SK-N-SH (cell line): ENCODE results near the gene PCYT1B. TPM values are rescaled to one million over a fixed set of nuclear protein-coding genes. Genes with fewer than 3 reads are reported as not detected.

Source experiments
- CTCF ChIA-PET: fragments of 300-600, 350-600 bp; formaldehyde crosslinking; extraction: SDS; loops from one replicate; lab custom pipeline; 2021; lab: Yijun Ruan, JAX
- POLR2A ChIA-PET: fragments of 350-600 bp; sonication (Branson Sonifier 250); formaldehyde crosslinking; extraction: SDS; loops from one replicate; lab custom pipeline; 2020; ENCODE audit warnings: antibody characterized with exemption, inconsistent platforms; lab: Yijun Ruan, JAX
- DNase-seq: peaks from one replicate; pipeline ENCODE4 v3.0.0; 2012
- H2AFZ ChIP-seq: fragments of 200-600 bp; sonication (generic); 2 replicates; pipeline ENCODE4 v1.8.1; 2016; ENCODE audit warnings: antibody characterized with exemption, mild to moderate bottlenecking, low read depth
- H3F3A ChIP-seq: fragments of 200-600 bp; sonication (generic); replicated peaks from 2 replicates; pipeline ENCODE3; 2016; ENCODE audit warnings: antibody characterized with exemption, mild to moderate bottlenecking; ENCODE audit not compliant: insufficient read depth
- H3K27ac ChIP-seq, 2 experiments: fragments of 200-500 bp in 1 of 2; fragments of 200-600 bp in 1 of 2; sonication (Bioruptor generic) in 1 of 2; sonication (generic), shearing (Covaris generic) in 1 of 2; 2 replicates each; pipeline versions ENCODE4 v1.5.1 to v1.6.1; 2014 to 2016; ENCODE audit warnings: low read depth in 2 of 2, inconsistent platforms in 1 of 2, low read length in 1 of 2, mild to moderate bottlenecking in 1 of 2, mixed read lengths in 1 of 2
- H3K27me3 ChIP-seq: fragments of 200-600 bp; sonication (generic), shearing (Covaris generic); 2 replicates; pipeline ENCODE4 v1.6.1; 2016; ENCODE audit warnings: mixed run types; ENCODE audit not compliant: insufficient read depth
- H3K36me3 ChIP-seq, 2 experiments: fragments of 200-500 bp in 1 of 2; fragments of 200-600 bp in 1 of 2; sonication (Bioruptor generic) in 1 of 2; sonication (generic) in 1 of 2; replicated peaks in 1 of 2; 2 replicates each; pipeline versions ENCODE3 to v1.5.1; 2014 to 2016; ENCODE audit warnings: low read length in 1 of 2, mild to moderate bottlenecking in 1 of 2; ENCODE audit not compliant: insufficient read depth in 2 of 2, control insufficient read depth in 1 of 2
- H3K4me1 ChIP-seq, 2 experiments: fragments of 200-500 bp in 1 of 2; fragments of 200-600 bp in 1 of 2; sonication (Bioruptor generic) in 1 of 2; sonication (generic), shearing (Covaris generic) in 1 of 2; 2 replicates each; pipeline versions ENCODE4 v1.5.1 to v1.6.1; 2014 to 2016; ENCODE audit warnings: low read depth in 1 of 2, low read length in 1 of 2, mixed run types in 1 of 2; ENCODE audit not compliant: insufficient read depth in 2 of 2, control insufficient read depth in 1 of 2
- H3K4me2 ChIP-seq: fragments of 200-600 bp; sonication (generic), shearing (Covaris generic); 2 replicates; pipeline ENCODE4 v1.6.1; 2017; ENCODE audit warnings: mixed run types
- H3K4me3 ChIP-seq, 2 experiments: fragments of 200-500 bp in 1 of 2; fragments of 200-600 bp in 1 of 2; sonication (Bioruptor generic) in 1 of 2; sonication (generic), shearing (Covaris generic) in 1 of 2; 2 replicates each; pipeline versions ENCODE4 v1.5.1 to v1.8.1; 2014 to 2016; ENCODE audit warnings: low read depth in 2 of 2, inconsistent platforms in 1 of 2, low read length in 1 of 2, mild to moderate bottlenecking in 1 of 2, mixed read lengths in 1 of 2, moderate library complexity in 1 of 2
- H3K79me2 ChIP-seq: fragments of 200-600 bp; sonication (generic); 2 replicates; pipeline ENCODE4 v1.8.1; 2017; ENCODE audit warnings: mild to moderate bottlenecking; ENCODE audit not compliant: insufficient read depth
- H3K9ac ChIP-seq: fragments of 200-600 bp; sonication (generic); 2 replicates; pipeline ENCODE4 v1.6.1; 2017; ENCODE audit warnings: mixed run types
- H3K9me2 ChIP-seq: fragments of 200-600 bp; sonication (generic); 2 replicates; pipeline ENCODE4 v1.6.1; 2017; ENCODE audit warnings: mixed run types
- H3K9me3 ChIP-seq: fragments of 200-600 bp; sonication (generic); 2 replicates; pipeline ENCODE4 v1.6.1; 2017; ENCODE audit warnings: mixed run types, mild to moderate bottlenecking, moderate library complexity
- H4K20me1 ChIP-seq: fragments of 200-600 bp; sonication (generic); 2 replicates; pipeline ENCODE4 v1.6.1; 2017; ENCODE audit warnings: mild to moderate bottlenecking, mixed run types; ENCODE audit not compliant: insufficient read depth
- CHD2 ChIP-seq: fragments of 150-350 bp; IDR thresholded peaks from 2 replicates; pipeline ENCODE4 v1.6.1; 2018; ENCODE audit warnings: low read length; ENCODE audit not compliant: partially characterized antibody
- ELF1 ChIP-seq: IDR thresholded peaks from 2 replicates; pipeline ENCODE4 v1.4.0; 2012
- EP300 ChIP-seq, 2 experiments: IDR thresholded peaks; 2 replicates each; pipeline versions ENCODE4 v1.4.0 to v1.6.1; 2012; ENCODE audit warnings: borderline replicate concordance in 1 of 2, low read depth in 1 of 2, low read length in 1 of 2
- FOSL2 ChIP-seq: IDR thresholded peaks from 2 replicates; pipeline ENCODE4 v1.4.0; 2012; ENCODE audit warnings: low read depth, mild to moderate bottlenecking, moderate library complexity, borderline replicate concordance
- FOXJ3 ChIP-seq: sonication (generic); formaldehyde crosslinking; IDR thresholded peaks from 2 replicates; pipeline ENCODE4 v1.5.1; 2020; ENCODE audit warnings: mild to moderate bottlenecking, missing genetic modification reagents
- FOXM1 ChIP-seq: IDR thresholded peaks from 2 replicates; pipeline ENCODE4 v1.4.0; 2012; ENCODE audit warnings: low read depth, mild to moderate bottlenecking
- GATA2 ChIP-seq: sonication (generic); formaldehyde crosslinking; IDR thresholded peaks from 2 replicates; pipeline ENCODE4 v1.5.0; 2020; ENCODE audit warnings: mild to moderate bottlenecking, missing genetic modification reagents
- IRF3 ChIP-seq: fragments of 150-350 bp; IDR thresholded peaks from 2 replicates; pipeline ENCODE4 v1.6.1; 2016; ENCODE audit warnings: mild to moderate bottlenecking, low read depth, low read length
- MEF2A ChIP-seq: IDR thresholded peaks from 2 replicates; pipeline ENCODE4 v1.4.0; 2012; ENCODE audit warnings: low read depth, borderline replicate concordance
- MXI1 ChIP-seq: IDR thresholded peaks from 2 replicates; pipeline ENCODE4 v1.6.1; 2012; ENCODE audit warnings: mild to moderate bottlenecking, low read depth, low read length, improper control_type of control experiment
- NRF1 ChIP-seq: IDR thresholded peaks from 2 replicates; pipeline ENCODE4 v1.6.1; 2012; ENCODE audit warnings: low read depth, mild to moderate bottlenecking, low read length
- RCOR1 ChIP-seq: fragments of 150-350 bp; IDR thresholded peaks from 2 replicates; pipeline ENCODE4 v1.6.1; 2017; ENCODE audit warnings: antibody characterized with exemption, low read length
- REST ChIP-seq: IDR thresholded peaks from 2 replicates; pipeline ENCODE4 v1.6.1; 2012; ENCODE audit warnings: mild to moderate bottlenecking, low read depth, low read length, moderate library complexity
- TAF1 ChIP-seq: IDR thresholded peaks from 2 replicates; pipeline ENCODE4 v1.6.1; 2012; ENCODE audit warnings: low read depth, mild to moderate bottlenecking, low read length, moderate library complexity, borderline replicate concordance
- TCF12 ChIP-seq: IDR thresholded peaks from 2 replicates; pipeline ENCODE4 v1.4.0; 2012
- TEAD4 ChIP-seq: IDR thresholded peaks from 2 replicates; pipeline ENCODE4 v1.4.0; 2012; ENCODE audit warnings: mild to moderate bottlenecking, borderline replicate concordance; ENCODE audit not compliant: insufficient read depth
- USF1 ChIP-seq: IDR thresholded peaks from 2 replicates; pipeline ENCODE4 v1.4.0; 2012; ENCODE audit warnings: low read depth, borderline replicate concordance
- YY1 ChIP-seq: IDR thresholded peaks from 2 replicates; pipeline ENCODE4 v1.4.0; 2012; ENCODE audit warnings: low read depth, mild to moderate bottlenecking
- WGBS: methylation state at CpG from one replicate; pipeline ENCODE4 v1.1.6; 2017; ENCODE audit warnings: low lambda C conversion rate; 5-methylcytosine and 5-hydroxymethylcytosine counted together
- polyA plus RNA-seq, 3 experiments: library from polyadenylated mRNA; depleted of rRNA; stranded (reverse); fragments of >200 nt; gene quantifications; 2 replicates each; pipeline ENCODE4 v1.2.3, GENCODE V29; 2012

PCYT1B gene
- polyA plus RNA-seq, 1 of the 3 experiments (the other 2 are of a cell fraction): 2.6 TPM

- WGBS: 38% methylated on average over 4 of the region's 4 CpGs
- no peak overlapping the region for H2AFZ ChIP-seq
- H3K79me2 ChIP-seq: no peaks in the 10 kb centered on the region
- no peak overlapping the region for H3K9ac ChIP-seq
- no peak overlapping the region for H3K4me2 ChIP-seq
- CTCF ChIA-PET: interaction anchor here (1.5 kb wide), 1 partner anchor 14 kb away, joined by 8 read pairs; no protein-coding TSS in a partner anchor
- no peak overlapping the region for H3K4me3 ChIP-seq
- H3K36me3 ChIP-seq: no peaks in the 10 kb centered on the region
- H3K27ac ChIP-seq: no peak overlapping the region
- POLR2A ChIA-PET: no interaction called here
- H3K27me3 ChIP-seq: no peaks in the 10 kb centered on the region
- H3K9me2 ChIP-seq: no peaks in the 10 kb centered on the region
- H3K4me1 ChIP-seq: no peaks in the 10 kb centered on the region
- DNase-seq: no peak
- H3K9me3 ChIP-seq: no peaks in the 10 kb centered on the region
- no peak for TF ChIP-seq IRF3
- TF ChIP-seq FOXJ3: no peak
- TF ChIP-seq YY1: no peak
- no peak for TF ChIP-seq TEAD4
- TF ChIP-seq NRF1: no peak
- TF ChIP-seq USF1: no peak
- TF ChIP-seq RCOR1: no peak
- TF ChIP-seq MEF2A: no peak
- no peak for TF ChIP-seq EP300 (IDR thresholded peaks at IDR 0.05; ENCODE audit: borderline replicate concordance in 1 of 2, low read depth in 1 of 2, low read length in 1 of 2)
- no peak for TF ChIP-seq FOSL2
- TF ChIP-seq REST: no peak
- no peak for TF ChIP-seq FOXM1
- TF ChIP-seq GATA2 (CRISPR knock-in tag): no peak
- no peak for TF ChIP-seq MXI1
- TF ChIP-seq ELF1: no peak
- TF ChIP-seq TCF12: no peak
- no peak for TF ChIP-seq TAF1
- no peak for TF ChIP-seq CHD2
- TF ChIP-seq, all 33 proteins: peak for 0
- Histone ChIP-seq H3F3A (no peaks in the 10 kb centered on the region), H4K20me1 (no peaks in the 10 kb centered on the region)
Observed at GRCh38 chrX:24662352-24662751, 15.2 kb upstream of the PCYT1B start.
